HepG2 (cell line): ENCODE results near the gene ZNF17. TPM values are rescaled to one million over a fixed set of nuclear protein-coding genes. Genes with fewer than 3 reads are reported as not detected.

Source experiments
- ATM ChIP-seq: fragments of 450-650 bp; IDR thresholded peaks from 2 replicates; pipeline ENCODE4 v1.7.1; 2017; ENCODE audit warnings: mild to moderate bottlenecking, borderline replicate concordance
- CEBPZ ChIP-seq: IDR thresholded peaks from 2 replicates; pipeline ENCODE4 v1.6.1; 2012; ENCODE audit warnings: low read length, improper control_type of control experiment
- ETV5 ChIP-seq: IDR thresholded peaks from 2 replicates; pipeline ENCODE4 v1.6.1; 2018; ENCODE audit warnings: missing biosample characterization, missing genetic modification reagents, inconsistent platforms, borderline replicate concordance
- FOXA3 ChIP-seq: IDR thresholded peaks from 2 replicates; pipeline ENCODE4 v1.6.1; 2016; ENCODE audit warnings: missing genetic modification reagents, missing compliant biosample characterization
- HNRNPUL1 ChIP-seq: fragments of 200-400 bp; formaldehyde crosslinking; IDR thresholded peaks from 2 replicates; pipeline ENCODE4 v1.6.1; 2017; ENCODE audit warnings: low read depth, mild to moderate bottlenecking, low read length, moderate library complexity
- ISL2 ChIP-seq: sonication (generic); formaldehyde crosslinking; IDR thresholded peaks from 2 replicates; pipeline ENCODE4 v1.5.0; 2020; ENCODE audit warnings: missing genetic modification reagents
- MIER3 ChIP-seq: IDR thresholded peaks from 2 replicates; pipeline ENCODE4 v1.6.1; 2016; ENCODE audit warnings: missing compliant biosample characterization, borderline replicate concordance
- MYNN ChIP-seq: sonication (generic); formaldehyde crosslinking; IDR thresholded peaks from 2 replicates; pipeline ENCODE4 v1.4.0; 2020; ENCODE audit warnings: mild to moderate bottlenecking, low read depth, missing genetic modification reagents
- NBN ChIP-seq: fragments of 450-650 bp; conservative IDR thresholded peaks from 2 replicates; pipeline ENCODE4 v1.6.1; 2017
- NFIC ChIP-seq: IDR thresholded peaks from 2 replicates; pipeline ENCODE4 v1.6.1; 2012; ENCODE audit warnings: mild to moderate bottlenecking, low read length, inconsistent platforms
- SALL1 ChIP-seq: sonication (generic); formaldehyde crosslinking; IDR thresholded peaks from 2 replicates; pipeline ENCODE4 v1.8.0; 2022; ENCODE audit warnings: mild to moderate bottlenecking, missing genetic modification reagents
- SALL2 ChIP-seq: sonication (generic); formaldehyde crosslinking; IDR thresholded peaks from 2 replicates; pipeline ENCODE4 v1.8.1; 2023; ENCODE audit warnings: mild to moderate bottlenecking, missing genetic modification reagents, inconsistent platforms
- SOX5 ChIP-seq: IDR thresholded peaks from 2 replicates; pipeline ENCODE4 v1.6.1; 2016; ENCODE audit warnings: borderline replicate concordance
- U2AF2 ChIP-seq: fragments of 200-400 bp; formaldehyde crosslinking; IDR thresholded peaks from 2 replicates; pipeline ENCODE4 v1.6.1; 2017; ENCODE audit warnings: low read depth, mild to moderate bottlenecking, low read length
- ZBTB1 ChIP-seq: sonication (generic); formaldehyde crosslinking; IDR thresholded peaks from 2 replicates; pipeline ENCODE4 v1.4.0; 2020; ENCODE audit warnings: missing genetic modification reagents, borderline replicate concordance
- ZBTB43 ChIP-seq: sonication (generic); formaldehyde crosslinking; conservative IDR thresholded peaks from 2 replicates; pipeline ENCODE4 v1.4.0; 2020; ENCODE audit warnings: missing genetic modification reagents
- ZNF225 ChIP-seq: sonication (generic); formaldehyde crosslinking; IDR thresholded peaks from 2 replicates; pipeline ENCODE4 v1.4.0; 2020; ENCODE audit warnings: mild to moderate bottlenecking, missing genetic modification reagents
- ZNF367 ChIP-seq: sonication (generic); formaldehyde crosslinking; IDR thresholded peaks from 2 replicates; pipeline ENCODE4 v1.4.0; 2020; ENCODE audit warnings: missing genetic modification reagents, borderline replicate concordance
- ZNF772 ChIP-seq: sonication (generic); formaldehyde crosslinking; IDR thresholded peaks from 2 replicates; pipeline ENCODE4 v1.5.0; 2020; ENCODE audit warnings: mild to moderate bottlenecking, missing genetic modification reagents
- ZNF788 ChIP-seq: sonication (generic); formaldehyde crosslinking; IDR thresholded peaks from 2 replicates; pipeline ENCODE4 v1.5.0; 2020; ENCODE audit warnings: mild to moderate bottlenecking, missing genetic modification reagents, borderline replicate concordance
- ZNF816 ChIP-seq: sonication (generic); formaldehyde crosslinking; IDR thresholded peaks from 2 replicates; pipeline ENCODE4 v1.8.0; 2022; ENCODE audit warnings: missing genetic modification reagents, mild to moderate bottlenecking, borderline replicate concordance
- polyA plus RNA-seq, 8 experiments: library from polyadenylated mRNA; depleted of rRNA in 3 of 8; stranded (reverse) in 7 of 8; unstranded in 1 of 8; fragments of >200 nt; fragmentation: Illumina TruSeq in 4 of 8; extraction: Trizol in 4 of 8; gene quantifications; 2 replicates each; pipeline versions ENCODE4 v1.2.1 to v1.2.3, GENCODE V29; 2011 to 2016; ENCODE audit warnings: low read depth in 4 of 8, missing spikeins in 1 of 8, mixed read lengths in 1 of 8; ENCODE audit not compliant: insufficient read depth in 1 of 8
- total RNA-seq, 5 experiments: library from RNA; depleted of rRNA; stranded (reverse); fragments of >200 nt; fragmentation: Illumina TruSeq; extraction: Trizol; gene quantifications; 2 replicates each; pipeline ENCODE4 v1.2.3, GENCODE V29; 2016; ENCODE audit warnings: low read depth in 1 of 5
- TF ChIP-seq, protein P1 (sequence below): IDR thresholded peaks from 2 replicates; pipeline ENCODE4 v1.6.1; 2016; ENCODE audit warnings: missing biosample characterization, missing genetic modification reagents, low read depth
- TF ChIP-seq, protein P2 (sequence below): sonication (generic); formaldehyde crosslinking; IDR thresholded peaks from 2 replicates; pipeline ENCODE4 v1.5.0; 2020; ENCODE audit warnings: missing genetic modification reagents

The ZNF17 gene
- total and polyA plus RNA-seq, 2 of the 13 experiments (the other 11 are each of a cell fraction or from before 2014, with no cell fraction given), result 3.7 to 10.1 TPM

DNA sequence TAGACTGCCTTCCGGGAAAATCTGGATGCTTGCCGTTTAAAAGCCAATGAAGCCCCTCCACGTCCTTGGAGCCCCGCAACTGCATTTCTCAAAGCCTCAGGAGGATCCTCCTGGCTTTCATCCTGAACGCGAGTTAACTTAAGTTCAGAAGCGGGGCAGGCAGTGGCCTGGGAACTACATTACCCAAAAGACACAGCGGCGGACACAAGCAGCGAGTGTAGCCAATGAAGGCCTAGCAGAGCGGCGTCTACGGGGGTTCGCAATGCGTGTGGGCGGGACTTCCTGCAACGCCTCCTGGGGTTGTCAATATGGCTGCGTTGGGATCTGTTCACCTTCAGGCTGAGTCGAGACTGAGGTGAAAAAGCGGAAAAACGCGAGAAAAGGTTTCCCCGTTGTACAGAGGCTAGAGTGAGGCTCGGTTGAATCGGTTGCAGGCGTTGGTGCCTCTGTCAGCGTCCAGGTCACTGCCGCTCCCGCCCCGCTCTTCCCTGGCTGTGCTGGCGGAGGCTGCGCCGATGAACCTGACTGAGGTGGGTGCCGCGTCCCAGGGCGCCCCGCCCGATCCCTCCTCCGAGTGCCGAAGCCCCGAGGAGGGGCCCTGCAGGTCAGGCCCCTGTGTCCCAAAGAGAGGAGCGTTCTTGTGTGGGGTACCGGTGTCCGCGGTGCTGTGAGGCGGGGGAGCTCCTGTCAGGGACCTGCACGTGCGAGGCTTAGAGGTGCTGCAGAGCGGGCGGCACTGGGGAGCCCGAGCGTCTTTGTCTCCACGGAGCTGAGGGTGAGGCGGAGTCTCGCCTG is at the start of gene ZNF17 (continued):
- TF ChIP-seq SALL1, result peak; percentile 65
- TF ChIP-seq ZBTB43 (CRISPR knock-in tag), result no peak
- no peak for TF ChIP-seq SOX5 (CRISPR knock-in tag)
- no peak for TF ChIP-seq NFIC
- TF ChIP-seq, protein P1, sequence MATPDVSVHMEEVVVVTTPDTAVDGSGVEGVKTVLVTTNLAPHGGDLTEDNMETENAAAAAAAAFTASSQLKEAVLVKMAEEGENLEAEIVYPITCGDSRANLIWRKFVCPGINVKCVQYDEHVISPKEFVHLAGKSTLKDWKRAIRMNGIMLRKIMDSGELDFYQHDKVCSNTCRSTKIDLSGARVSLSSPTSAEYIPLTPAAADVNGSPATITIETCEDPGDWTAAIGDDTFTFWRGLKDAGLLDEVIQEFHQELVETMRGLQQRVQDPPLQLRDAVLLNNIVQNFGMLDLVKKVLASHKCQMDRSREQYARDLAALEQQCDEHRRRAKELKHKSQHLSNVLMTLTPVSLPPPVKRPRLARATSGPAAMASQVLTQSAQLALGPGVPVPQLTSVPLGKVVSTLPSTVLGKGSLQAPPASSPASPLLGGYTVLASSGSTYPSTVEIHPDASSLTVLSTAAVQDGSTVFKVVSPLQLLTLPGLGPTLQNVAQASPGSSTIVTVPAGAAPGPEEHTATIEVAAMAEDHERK, result peak; percentile 98
- 0 out of 2 replicates have a peak, but pooled peaks have one; percentile 23 for TF ChIP-seq ETV5 (CRISPR knock-in tag)
- TF ChIP-seq, protein P2, sequence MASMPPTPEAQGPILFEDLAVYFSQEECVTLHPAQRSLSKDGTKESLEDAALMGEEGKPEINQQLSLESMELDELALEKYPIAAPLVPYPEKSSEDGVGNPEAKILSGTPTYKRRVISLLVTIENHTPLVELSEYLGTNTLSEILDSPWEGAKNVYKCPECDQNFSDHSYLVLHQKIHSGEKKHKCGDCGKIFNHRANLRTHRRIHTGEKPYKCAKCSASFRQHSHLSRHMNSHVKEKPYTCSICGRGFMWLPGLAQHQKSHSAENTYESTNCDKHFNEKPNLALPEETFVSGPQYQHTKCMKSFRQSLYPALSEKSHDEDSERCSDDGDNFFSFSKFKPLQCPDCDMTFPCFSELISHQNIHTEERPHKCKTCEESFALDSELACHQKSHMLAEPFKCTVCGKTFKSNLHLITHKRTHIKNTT, result no peak
- TF ChIP-seq MYNN (CRISPR knock-in tag), result no peak
- TF ChIP-seq ZNF816 (CRISPR knock-in tag), result no peak
- TF ChIP-seq ISL2 (CRISPR knock-in tag), result 0 out of 2 replicates have a peak, but pooled peaks have one; percentile 40
- TF ChIP-seq ZNF772, result peak; percentile 83; the same call in 1 of the 2 replicates
- 0 out of 2 replicates have a peak, but pooled peaks have one; percentile 74 for TF ChIP-seq ZNF788
- no peak for TF ChIP-seq ZNF367
- TF ChIP-seq ZBTB1 (CRISPR knock-in tag), result no peak
- no peak for TF ChIP-seq CEBPZ
- TF ChIP-seq SALL2 (CRISPR knock-in tag), result no peak
- peak; percentile 87 for TF ChIP-seq MIER3 (CRISPR knock-in tag)
- TF ChIP-seq U2AF2, result no peak
- no peak for TF ChIP-seq HNRNPUL1
- TF ChIP-seq ZNF225 (CRISPR knock-in tag), result peak; percentile 21; the same call in 1 of the 2 replicates
- TF ChIP-seq FOXA3 (CRISPR knock-in tag), result peak; percentile 85
- TF ChIP-seq ATM, result no peak
- TF ChIP-seq NBN, result no peak
